Endothelial cell of umbilical vein (primary cell): Measurements from ENCODE around the gene DSP. TPM values are rescaled to one million over a fixed set of nuclear protein-coding genes. Genes with fewer than 3 reads are reported as not detected.

Experiments used
- BruUV-seq: library from RNA; stranded (reverse); fragments of 400-500 nt; replicated peaks from 2 replicates; lab custom pipeline; 2021; lab: Mats Ljungman, UMichigan
- CTCF ChIA-PET: fragments of 300-600, 350-600 bp; sonication (Branson Sonifier 250); formaldehyde crosslinking; loops from one replicate; lab custom pipeline; 2021; ENCODE audit warnings: antibody characterized with exemption, inconsistent platforms; lab: Charles Lee
- POLR2A ChIA-PET: fragments of 300-600, 350-600 bp; sonication (Branson Sonifier 250); formaldehyde crosslinking; loops from one replicate; lab custom pipeline; 2021; ENCODE audit warnings: antibody characterized with exemption, inconsistent platforms; lab: Charles Lee
- DNase-seq: peaks from one replicate; pipeline ENCODE4 v3.0.0-alpha.2; 2011; ENCODE audit warnings: low read depth, low spot score
- FAIRE-seq: peaks from 2 replicates; lab custom pipeline; 2011; peaks lifted over from hg19 to GRCh38; lab: Jason Lieb, UNC
- H2AFZ ChIP-seq: 2 replicates; pipeline ENCODE4 v1.6.0; 2012; ENCODE audit warnings: low read depth, low read length, control low read depth, inconsistent platforms
- H3K27ac ChIP-seq: 2 replicates; pipeline ENCODE4 v1.5.1; 2011; ENCODE audit warnings: low read depth, mild to moderate bottlenecking, control low read depth, low read length, moderate library complexity; ENCODE audit not compliant: insufficient read depth
- H3K27me3 ChIP-seq, 2 experiments: 2 replicates each; pipeline versions ENCODE4 v1.6.0 to v1.6.1; 2011; ENCODE audit warnings: low read length in 2 of 2, mixed read lengths in 1 of 2; ENCODE audit not compliant: control insufficient read depth in 2 of 2, insufficient read depth in 2 of 2
- H3K36me3 ChIP-seq, 2 experiments: 2 replicates in 1 of 2; 3 replicates in 1 of 2; pipeline ENCODE4 v1.5.1; 2011; ENCODE audit warnings: low read length in 2 of 2, mild to moderate bottlenecking in 1 of 2, moderate library complexity in 1 of 2; ENCODE audit not compliant: control insufficient read depth in 2 of 2, insufficient read depth in 2 of 2; ENCODE audit errors: extremely low read depth in 1 of 2
- H3K4me1 ChIP-seq: 3 replicates; pipeline ENCODE4 v1.5.1; 2011; ENCODE audit warnings: mild to moderate bottlenecking, low read length; ENCODE audit not compliant: control insufficient read depth, insufficient read depth; ENCODE audit errors: extremely low read depth
- H3K4me2 ChIP-seq: 2 replicates; pipeline ENCODE4 v1.6.1; 2011; ENCODE audit warnings: low read length, control low read depth, mixed read lengths; ENCODE audit not compliant: insufficient read depth
- H3K4me3 ChIP-seq, 3 experiments: fragments of 200-600 bp in 1 of 3; sonication (generic), shearing (Covaris generic) in 1 of 3; replicated peaks in 1 of 3; 2 replicates each; pipeline ENCODE4 v1.5.1; 2011 to 2016; ENCODE audit warnings: control low read depth in 3 of 3, low read length in 3 of 3, mild to moderate bottlenecking in 2 of 3, inconsistent platforms in 1 of 3, low read depth in 1 of 3, moderate library complexity in 1 of 3; ENCODE audit not compliant: insufficient read depth in 1 of 3
- H3K79me2 ChIP-seq: 2 replicates; pipeline ENCODE4 v1.6.0; 2012; ENCODE audit warnings: low read length, inconsistent platforms; ENCODE audit not compliant: control insufficient read depth, insufficient read depth
- H3K9ac ChIP-seq: replicated peaks from 2 replicates; pipeline ENCODE3; 2011; ENCODE audit warnings: low read length, control low read depth; ENCODE audit not compliant: insufficient read depth; ENCODE audit errors: extremely low read depth
- H3K9me1 ChIP-seq: replicated peaks from 3 replicates; pipeline ENCODE4 v1.6.0; 2011; ENCODE audit warnings: mild to moderate bottlenecking, low read length; ENCODE audit not compliant: control insufficient read depth, insufficient read depth; ENCODE audit errors: extremely low read depth
- H3K9me3 ChIP-seq: replicated peaks from 2 replicates; pipeline ENCODE4 v1.5.1; 2012; ENCODE audit warnings: low read length, inconsistent platforms; ENCODE audit not compliant: control insufficient read depth, insufficient read depth
- H4K20me1 ChIP-seq: replicated peaks from 2 replicates; pipeline ENCODE3; 2011; ENCODE audit warnings: mild to moderate bottlenecking, low read length; ENCODE audit not compliant: control insufficient read depth, insufficient read depth; ENCODE audit errors: extremely low read depth
- GATA2 ChIP-seq: IDR thresholded peaks from 2 replicates; pipeline ENCODE4 v1.7.0; 2011; ENCODE audit warnings: low read depth, mild to moderate bottlenecking, moderate library complexity, mixed read lengths, low read length; ENCODE audit not compliant: insufficient read length, insufficient read depth
- POLR2A ChIP-seq: IDR thresholded peaks from 2 replicates; pipeline ENCODE4 v1.6.1; 2012; ENCODE audit warnings: low read depth, mild to moderate bottlenecking, control low read depth, low read length
- POLR2AphosphoS5 ChIP-seq: IDR thresholded peaks from 2 replicates; pipeline ENCODE4 v1.6.1; 2012; ENCODE audit warnings: low read depth, mild to moderate bottlenecking, control low read depth, low read length, moderate library complexity; ENCODE audit not compliant: insufficient read depth
- dilution Hi-C: fragments of 300-500 bp; cut with MboI; formaldehyde crosslinking; loops from one replicate; pipeline ENCODE4 v1.15.0; 2019; ENCODE audit warnings: low sequenced_read_pairs; ENCODE audit not compliant: extremely low pct_ligation_motif_present
- intact Hi-C: fragments of 100-400 bp; cut with micrococcal nuclease; formaldehyde crosslinking; loops from one replicate; pipeline ENCODE4 v1.10.0; 2022
- polyA plus RNA-seq, 4 experiments: library from polyadenylated mRNA; depleted of rRNA in 3 of 4; stranded (reverse) in 3 of 4; unstranded in 1 of 4; fragments of >200 nt; gene quantifications; 2 replicates each; pipeline versions ENCODE4 v1.2.1 to v1.2.3, GENCODE V29; 2011 to 2012; ENCODE audit warnings: missing spikeins in 1 of 4
- total RNA-seq: library from RNA; stranded (reverse); gene quantifications from 2 replicates; pipeline ENCODE4 v1.2.3, GENCODE V29; 2021
- TF ChIP-seq, protein P1 (sequence below): IDR thresholded peaks from 2 replicates; pipeline ENCODE4 v1.6.1; 2011; ENCODE audit not compliant: insufficient read depth, insufficient read length
- TF ChIP-seq, protein P2 (sequence below), 2 donors: IDR thresholded peaks; 1 replicate in 1 of 2; 2 replicates in 1 of 2; pipeline ENCODE4 v1.5.1; 2011; ENCODE audit warnings: low read length in 2 of 2, mild to moderate bottlenecking in 2 of 2, moderate library complexity in 2 of 2, control low read depth in 1 of 2, inconsistent platforms in 1 of 2, low read depth in 1 of 2; ENCODE audit not compliant: insufficient read depth in 1 of 2; ENCODE audit errors: extremely low read depth in 1 of 2

Gene DSP
- total and polyA plus RNA-seq, 2 donors (not counting 3 experiments of a cell fraction or from before 2014, with no cell fraction given), result 0.03 to 0.77 TPM

DNA sequence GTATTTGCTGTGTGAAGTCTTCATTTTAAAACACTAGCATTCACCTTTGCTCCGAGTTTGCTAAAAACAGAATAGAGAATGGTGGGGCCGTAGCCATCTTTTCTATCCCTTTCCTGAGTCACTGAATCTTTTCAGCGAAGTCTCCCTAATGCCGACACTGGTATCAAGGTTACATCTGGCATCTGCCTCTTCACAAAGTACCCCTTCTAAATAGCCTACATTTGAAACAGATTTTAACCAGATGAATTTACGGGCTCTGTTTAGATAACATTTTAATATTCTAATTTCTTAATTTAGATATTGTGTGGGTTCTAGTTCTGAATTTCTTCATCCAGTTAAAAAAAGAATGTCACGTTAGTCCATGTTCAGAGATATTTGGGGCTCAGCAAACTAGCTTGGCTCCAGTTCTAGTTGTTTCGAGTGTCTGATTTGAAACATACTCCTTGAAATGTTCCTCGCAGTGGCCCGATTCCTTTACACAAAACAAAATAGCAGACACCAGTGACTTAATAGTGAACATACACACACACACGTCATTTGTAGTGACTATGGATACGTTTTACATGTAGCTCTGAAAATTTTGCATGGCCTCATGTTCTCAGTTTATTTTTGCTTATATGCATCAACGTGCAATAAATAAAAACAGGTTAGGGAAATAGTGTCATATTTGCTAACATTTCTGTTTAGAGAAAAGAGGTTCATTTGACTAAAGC is 15.1 kb downstream of the DSP start:
- no peaks in the 10 kb centered on the region for H3K36me3 ChIP-seq
- H3K9ac ChIP-seq, result no peak overlapping the region
- ChIA-PET POLR2A (no interaction called here), CTCF (no interaction called here)
- TF ChIP-seq POLR2A (no peak), GATA2 (no peak), POLR2AphosphoS5 (no peak)
- TF ChIP-seq, protein P1, sequence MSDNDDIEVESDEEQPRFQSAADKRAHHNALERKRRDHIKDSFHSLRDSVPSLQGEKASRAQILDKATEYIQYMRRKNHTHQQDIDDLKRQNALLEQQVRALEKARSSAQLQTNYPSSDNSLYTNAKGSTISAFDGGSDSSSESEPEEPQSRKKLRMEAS, result no peak
- TF ChIP-seq, protein P2, sequence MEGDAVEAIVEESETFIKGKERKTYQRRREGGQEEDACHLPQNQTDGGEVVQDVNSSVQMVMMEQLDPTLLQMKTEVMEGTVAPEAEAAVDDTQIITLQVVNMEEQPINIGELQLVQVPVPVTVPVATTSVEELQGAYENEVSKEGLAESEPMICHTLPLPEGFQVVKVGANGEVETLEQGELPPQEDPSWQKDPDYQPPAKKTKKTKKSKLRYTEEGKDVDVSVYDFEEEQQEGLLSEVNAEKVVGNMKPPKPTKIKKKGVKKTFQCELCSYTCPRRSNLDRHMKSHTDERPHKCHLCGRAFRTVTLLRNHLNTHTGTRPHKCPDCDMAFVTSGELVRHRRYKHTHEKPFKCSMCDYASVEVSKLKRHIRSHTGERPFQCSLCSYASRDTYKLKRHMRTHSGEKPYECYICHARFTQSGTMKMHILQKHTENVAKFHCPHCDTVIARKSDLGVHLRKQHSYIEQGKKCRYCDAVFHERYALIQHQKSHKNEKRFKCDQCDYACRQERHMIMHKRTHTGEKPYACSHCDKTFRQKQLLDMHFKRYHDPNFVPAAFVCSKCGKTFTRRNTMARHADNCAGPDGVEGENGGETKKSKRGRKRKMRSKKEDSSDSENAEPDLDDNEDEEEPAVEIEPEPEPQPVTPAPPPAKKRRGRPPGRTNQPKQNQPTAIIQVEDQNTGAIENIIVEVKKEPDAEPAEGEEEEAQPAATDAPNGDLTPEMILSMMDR (IDR thresholded peaks at IDR 0.05; ENCODE audit: extremely low read depth in 1 of 2, insufficient read depth in 1 of 2, low read depth in 1 of 2, low read length in 2 of 2), result no peak
- no peak for FAIRE-seq
- H3K27me3 ChIP-seq, result peaks cover 4 to 5% of the 10 kb centered on the region in 2 experiments
- no TSS peak for BruUV-seq
- dilution Hi-C loops, result no loop called here
- no peaks in the 10 kb centered on the region for H3K9me3 ChIP-seq
- H3K9me1 ChIP-seq, result no peaks in the 10 kb centered on the region
- no peaks in the 10 kb centered on the region for H4K20me1 ChIP-seq
- H2AFZ ChIP-seq, result no peak overlapping the region
- H3K27ac ChIP-seq, result no peak overlapping the region
- no peak for DNase-seq
- no peaks in the 10 kb centered on the region for H3K4me1 ChIP-seq
- H3K79me2 ChIP-seq, result no peaks in the 10 kb centered on the region
- intact Hi-C loops, result no loop called here
- H3K4me2 ChIP-seq, result no peak overlapping the region
- H3K4me3 ChIP-seq, result no peak overlapping the region
